ENCODE results near the gene CFAP97.

DNA sequence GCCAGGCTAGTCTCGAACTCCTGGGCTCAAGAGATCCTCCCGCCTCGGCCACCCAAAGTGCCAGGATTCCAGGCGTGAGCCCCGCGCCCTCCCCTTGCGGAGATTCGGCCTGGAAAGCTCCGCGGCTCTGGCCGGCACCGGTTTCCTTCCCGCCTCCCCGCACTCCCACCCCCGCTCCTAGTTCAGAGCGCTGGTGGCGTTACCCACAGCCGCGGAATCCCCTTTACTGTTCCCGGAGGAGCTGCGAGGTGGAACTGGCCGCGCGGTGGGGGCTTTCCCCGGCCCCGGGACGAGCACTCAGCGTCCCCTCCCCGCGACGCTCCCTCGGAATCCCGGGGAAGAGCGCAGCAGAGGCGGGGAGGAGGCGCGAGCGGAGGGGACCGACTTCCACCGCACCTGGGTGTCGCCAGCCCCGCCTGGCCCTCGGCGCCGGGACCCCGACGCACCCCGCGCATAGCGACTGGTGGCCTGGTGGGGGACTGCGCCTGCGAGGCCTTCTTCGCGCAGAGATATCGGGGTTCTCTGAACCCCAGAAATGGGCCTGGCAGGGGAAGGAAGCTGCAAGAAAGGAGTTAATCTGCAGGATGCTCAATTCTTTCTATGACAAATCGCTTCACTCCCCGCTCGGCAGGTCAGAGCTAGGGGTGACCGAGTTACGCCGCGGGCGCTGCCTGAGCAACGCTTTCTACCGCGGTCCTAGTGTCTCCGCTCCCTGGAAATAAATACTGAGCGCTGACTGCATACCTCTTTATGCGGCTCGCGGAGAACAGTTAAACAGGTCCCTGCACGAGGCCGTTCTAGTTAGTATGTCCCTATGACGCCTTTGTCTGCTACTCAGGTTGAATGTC, 75.3 kb downstream of the CFAP97 start:
- TF ChIP-seq, protein P1, sequence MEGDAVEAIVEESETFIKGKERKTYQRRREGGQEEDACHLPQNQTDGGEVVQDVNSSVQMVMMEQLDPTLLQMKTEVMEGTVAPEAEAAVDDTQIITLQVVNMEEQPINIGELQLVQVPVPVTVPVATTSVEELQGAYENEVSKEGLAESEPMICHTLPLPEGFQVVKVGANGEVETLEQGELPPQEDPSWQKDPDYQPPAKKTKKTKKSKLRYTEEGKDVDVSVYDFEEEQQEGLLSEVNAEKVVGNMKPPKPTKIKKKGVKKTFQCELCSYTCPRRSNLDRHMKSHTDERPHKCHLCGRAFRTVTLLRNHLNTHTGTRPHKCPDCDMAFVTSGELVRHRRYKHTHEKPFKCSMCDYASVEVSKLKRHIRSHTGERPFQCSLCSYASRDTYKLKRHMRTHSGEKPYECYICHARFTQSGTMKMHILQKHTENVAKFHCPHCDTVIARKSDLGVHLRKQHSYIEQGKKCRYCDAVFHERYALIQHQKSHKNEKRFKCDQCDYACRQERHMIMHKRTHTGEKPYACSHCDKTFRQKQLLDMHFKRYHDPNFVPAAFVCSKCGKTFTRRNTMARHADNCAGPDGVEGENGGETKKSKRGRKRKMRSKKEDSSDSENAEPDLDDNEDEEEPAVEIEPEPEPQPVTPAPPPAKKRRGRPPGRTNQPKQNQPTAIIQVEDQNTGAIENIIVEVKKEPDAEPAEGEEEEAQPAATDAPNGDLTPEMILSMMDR (optimal IDR thresholded peaks at IDR 0.05 in 1 of 3, IDR thresholded peaks at IDR 0.05 in 1 of 3, conservative IDR thresholded peaks at IDR 0.05 in 1 of 3; ENCODE audit: extremely low read depth in 1 of 3, insufficient read depth in 2 of 3, low read length in 3 of 3), result no peak
- no peak for TF ChIP-seq EZH2 (IDR thresholded peaks at IDR 0.05; ENCODE audit: low read length)

Data from keratinocyte (primary cell).